HG03280 (cell line): Measurements from ENCODE around the gene OR5T3.
"Not testable (repeated sequence)": the region's sequence is repeated elsewhere in the genome, so short reads cannot be mapped to it uniquely, and the experiment has no call there.

Experiments
- ATAC-seq: cut with Tn5 transposase; IDR thresholded peaks from one replicate; pipeline ENCODE4 v1.9.1; 2021; ENCODE audit warnings: mild to moderate bottlenecking, moderate library complexity; ENCODE audit not compliant: unreplicated experiment

The OR5T3 gene

DNA sequence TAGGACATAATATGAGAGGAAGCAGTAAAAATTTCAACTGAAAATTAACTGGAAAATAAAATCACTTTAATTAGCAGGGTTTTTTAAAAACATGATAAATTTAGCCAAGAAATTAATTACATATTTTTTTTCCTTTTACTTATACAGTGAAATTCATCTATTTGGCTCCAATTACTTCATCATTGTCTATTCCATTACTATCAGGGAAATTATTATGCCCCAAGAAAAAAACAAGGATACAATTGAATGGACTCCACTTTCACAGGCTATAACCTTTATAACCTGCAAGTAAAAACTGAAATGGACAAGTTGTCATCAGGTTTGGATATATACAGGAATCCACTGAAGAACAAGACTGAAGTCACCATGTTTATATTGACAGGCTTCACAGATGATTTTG, at the start of gene OR5T3:
OR5T3 (plus strand) TSS at position 301 of the 400 bp plus-strand sequence; CDS start at position 301, 0 bp downstream.
- no peak for ATAC-seq

DNA sequence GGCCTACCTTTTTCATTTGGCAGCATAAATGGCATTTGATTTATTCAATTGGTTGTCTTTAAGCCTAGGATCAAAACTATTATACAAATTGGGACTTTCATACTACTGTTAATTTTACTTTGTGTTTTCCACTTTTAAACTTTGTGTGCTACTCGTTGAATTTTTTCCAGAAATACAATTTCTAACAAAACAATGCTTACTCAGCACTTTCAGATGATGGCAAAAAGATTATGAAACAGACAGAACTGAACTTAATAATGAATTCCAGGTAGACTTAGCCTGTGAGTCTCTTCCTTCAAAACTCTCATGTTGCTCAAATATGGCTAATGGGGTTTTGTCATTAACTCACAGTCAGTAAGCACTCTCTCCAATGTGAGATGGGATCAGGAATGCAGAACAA, 44.3 kb upstream of the OR5T3 start:
- no peak for ATAC-seq

DNA sequence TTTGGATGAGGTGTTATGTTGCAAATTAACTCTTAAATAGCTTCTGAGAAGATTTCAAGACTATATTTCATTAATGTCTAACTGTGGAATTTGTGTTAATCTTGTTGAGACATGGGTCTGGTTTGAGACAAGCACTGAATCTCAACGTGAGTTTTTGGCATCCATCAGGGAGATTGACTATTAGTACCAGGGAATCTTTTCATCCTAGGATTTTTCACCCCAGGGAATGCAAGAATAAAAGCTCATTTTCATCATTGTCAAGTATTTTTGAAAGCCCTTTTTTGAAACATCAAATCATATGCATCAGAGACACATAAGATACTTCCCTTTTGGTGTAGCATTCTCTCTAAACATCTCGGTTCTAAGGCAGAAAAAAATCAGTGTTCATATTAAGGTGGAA, 37.5 kb upstream of the OR5T3 start:
- no peak for ATAC-seq

DNA sequence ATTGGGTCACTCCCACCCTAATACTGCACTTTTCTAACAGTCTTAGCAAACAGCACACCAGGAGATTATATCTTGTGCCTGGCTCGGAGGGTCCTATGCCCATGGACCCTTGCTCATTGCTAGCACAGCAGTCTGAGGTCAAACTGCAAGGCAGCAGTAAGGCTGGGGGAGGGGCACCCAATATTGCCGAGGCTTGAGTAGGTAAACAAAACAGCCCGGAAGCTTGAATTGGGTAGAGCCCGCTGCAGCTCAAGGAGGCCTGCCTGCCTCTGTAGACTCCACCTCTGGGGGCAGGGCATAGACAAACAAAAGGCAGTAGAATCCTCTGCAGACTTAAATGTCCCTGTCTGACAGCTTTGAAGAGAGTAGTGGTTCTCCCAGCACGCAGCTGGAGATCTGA, 32.3 kb upstream of the OR5T3 start:
- not testable (repeated sequence) for ATAC-seq

DNA sequence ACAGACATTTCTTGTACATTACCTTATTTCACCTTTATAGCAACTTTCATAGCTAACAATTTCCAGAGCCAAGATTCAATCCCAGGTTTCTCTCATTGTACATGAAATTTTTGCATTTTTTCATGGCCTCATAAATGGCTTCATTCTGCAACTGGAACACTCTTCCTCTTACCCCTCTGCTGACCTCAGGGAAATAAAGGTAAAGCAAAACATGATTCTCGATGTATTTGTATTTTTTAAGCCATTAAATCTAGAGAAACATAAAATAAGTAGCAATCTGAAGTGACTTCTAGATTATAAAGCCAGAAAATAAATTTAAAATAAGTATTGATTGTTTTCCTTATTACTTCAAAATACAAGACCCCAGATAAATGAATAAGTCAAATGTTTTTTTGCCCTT, 17.9 kb upstream of the OR5T3 start, which contains the start of gene OR5T2:
OR5T2 (minus strand) TSS at position 101 of the 400 bp plus-strand sequence. CDS start 1,193 bp downstream, outside the sequence.
- ATAC-seq = no peak

DNA sequence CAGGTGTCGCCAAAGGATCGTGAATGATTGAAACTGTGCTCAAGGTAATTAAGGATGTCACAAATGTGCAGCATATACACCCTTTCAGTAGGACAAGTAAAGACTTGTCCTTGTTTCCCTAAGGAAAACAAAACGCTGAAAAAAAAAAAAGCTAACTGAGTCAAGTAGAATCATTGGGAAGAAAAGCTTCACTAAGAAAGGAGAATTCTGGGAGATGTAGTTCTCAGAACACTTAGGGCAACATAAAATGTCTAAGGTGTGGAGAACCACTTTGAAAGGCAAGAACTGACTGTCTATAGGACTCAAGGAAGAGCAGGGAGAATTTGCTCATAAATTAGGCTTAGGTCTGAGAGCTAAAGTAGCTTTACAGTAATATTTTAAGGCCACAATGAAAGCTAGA, 19.0 kb downstream of the OR5T3 start:
- ATAC-seq = no peak

DNA sequence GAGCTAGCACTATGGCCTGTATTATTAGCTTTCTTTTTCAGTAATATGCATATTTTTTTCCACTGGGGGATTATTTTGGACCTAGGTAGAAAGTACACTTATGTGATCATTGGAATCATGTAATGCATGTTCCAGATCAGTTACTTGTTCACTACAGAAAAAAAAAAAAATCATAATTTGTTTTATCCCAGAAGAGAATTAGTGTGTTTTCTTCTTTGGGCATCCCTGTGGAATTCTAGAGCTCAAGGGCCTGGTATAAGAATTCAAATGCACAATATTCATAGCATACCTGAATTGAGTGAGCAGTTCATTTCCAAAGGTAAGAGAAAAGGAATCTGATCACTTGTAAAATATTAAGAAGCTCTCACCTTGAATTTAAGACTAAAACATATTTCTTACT, 21.8 kb downstream of the OR5T3 start, which contains the start of gene OR5T1:
OR5T1 (plus strand) TSS at position 301 of the 400 bp plus-strand sequence. CDS start 1,485 bp downstream, outside the sequence.
- no peak for ATAC-seq

DNA sequence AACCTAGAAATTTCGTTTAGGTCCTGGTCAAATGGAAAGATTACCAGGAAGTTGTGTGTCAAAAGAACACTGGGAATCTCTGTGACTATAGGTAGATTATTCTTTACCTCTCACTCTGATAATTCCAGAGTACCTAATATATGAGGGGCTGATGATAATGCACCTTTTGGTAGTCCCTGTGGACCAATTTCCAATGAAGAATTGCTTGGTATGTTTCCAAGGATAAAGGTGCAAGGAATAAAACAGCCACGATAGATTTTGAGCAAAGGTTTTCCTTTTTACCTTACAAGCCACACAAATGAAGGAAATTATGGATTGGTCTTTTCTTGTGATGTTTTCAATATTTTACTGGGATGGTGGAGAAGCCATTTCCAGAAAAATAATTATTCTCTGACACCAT, 40.1 kb downstream of the OR5T3 start, which contains the start of gene OR8H1:
OR8H1 (minus strand) TSS at position 101 of the 400 bp plus-strand sequence. CDS start 1,192 bp downstream, outside the sequence.
- no peak for ATAC-seq

DNA sequence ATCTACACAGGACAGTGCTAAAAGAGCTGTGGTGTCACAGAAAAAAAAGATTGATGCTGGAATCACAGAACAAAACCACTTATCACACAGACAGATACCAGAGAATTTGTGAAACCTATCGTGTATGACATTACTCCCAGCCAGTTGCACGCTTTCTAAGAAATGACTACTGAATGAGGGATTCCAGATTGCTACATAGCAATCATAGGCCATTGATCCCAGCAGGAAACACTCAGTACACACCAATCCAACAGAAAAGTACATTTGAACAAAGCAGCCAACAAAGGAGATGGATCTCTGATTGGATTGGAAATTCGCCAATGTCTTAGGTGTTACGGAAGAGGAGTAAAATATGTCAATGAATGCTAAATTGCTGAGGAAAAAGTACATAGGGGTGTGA, 44.8 kb downstream of the OR5T3 start:
- ATAC-seq = no peak
